ENCODE measurements around the gene HOXB4.
A peak's percentile ranks its signal among the peaks of the same experiment; 100 is the strongest.

The HOXB4 gene

DNA sequence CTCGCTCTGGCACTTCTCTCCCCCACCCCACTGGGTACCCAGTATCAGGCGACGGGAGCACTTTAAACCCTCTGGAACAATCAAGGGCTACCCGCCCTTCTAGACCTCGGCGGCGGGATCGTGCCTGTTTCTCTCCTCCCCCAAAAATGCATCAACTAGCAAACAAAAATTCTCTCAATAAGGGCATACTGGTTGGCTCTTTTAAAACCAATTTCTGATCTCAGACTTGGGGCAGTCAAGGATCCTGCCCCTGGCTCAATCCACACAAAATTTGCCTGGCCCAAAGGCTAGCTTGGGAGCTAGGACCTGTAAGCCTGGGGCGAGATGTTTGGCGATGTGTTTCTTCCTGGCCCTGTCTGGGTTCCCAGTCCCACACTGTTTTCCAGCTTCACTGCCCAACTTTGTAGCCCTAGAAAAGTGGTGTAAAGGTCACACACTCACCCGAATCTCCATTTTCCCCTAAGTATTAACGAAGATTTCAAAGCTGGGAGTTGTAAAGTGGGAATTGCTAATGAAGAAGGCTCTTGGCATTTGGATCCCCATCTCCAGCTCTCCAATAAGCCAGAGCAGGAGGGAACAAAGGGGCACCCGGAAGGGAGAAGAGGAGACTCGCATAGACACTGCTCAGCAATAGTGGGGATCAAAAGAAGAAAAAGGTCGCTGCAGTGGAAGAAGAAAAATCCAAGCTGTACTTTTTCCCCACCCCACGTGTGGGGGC lies 18.9 kb downstream of the HOXB4 start:
- no peak for DNase-seq (ENCODE audit: low spot score)

DNA sequence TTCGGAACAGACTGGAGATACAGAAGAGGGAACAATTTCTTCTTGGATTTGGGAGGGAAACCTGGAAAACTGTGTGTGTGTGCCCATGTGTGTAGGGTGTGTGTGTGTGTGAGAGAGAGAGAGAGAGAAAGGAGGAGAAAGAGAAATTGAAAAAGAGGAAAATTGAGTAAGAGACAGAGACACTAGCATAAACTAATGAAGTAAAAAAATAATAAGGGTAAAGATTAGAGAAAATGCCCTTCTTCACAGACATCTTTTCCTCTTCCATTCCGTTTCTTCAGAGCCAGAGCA lies 19.4 kb downstream of the HOXB4 start:
- no peak for DNase-seq (ENCODE audit: low spot score)

DNA sequence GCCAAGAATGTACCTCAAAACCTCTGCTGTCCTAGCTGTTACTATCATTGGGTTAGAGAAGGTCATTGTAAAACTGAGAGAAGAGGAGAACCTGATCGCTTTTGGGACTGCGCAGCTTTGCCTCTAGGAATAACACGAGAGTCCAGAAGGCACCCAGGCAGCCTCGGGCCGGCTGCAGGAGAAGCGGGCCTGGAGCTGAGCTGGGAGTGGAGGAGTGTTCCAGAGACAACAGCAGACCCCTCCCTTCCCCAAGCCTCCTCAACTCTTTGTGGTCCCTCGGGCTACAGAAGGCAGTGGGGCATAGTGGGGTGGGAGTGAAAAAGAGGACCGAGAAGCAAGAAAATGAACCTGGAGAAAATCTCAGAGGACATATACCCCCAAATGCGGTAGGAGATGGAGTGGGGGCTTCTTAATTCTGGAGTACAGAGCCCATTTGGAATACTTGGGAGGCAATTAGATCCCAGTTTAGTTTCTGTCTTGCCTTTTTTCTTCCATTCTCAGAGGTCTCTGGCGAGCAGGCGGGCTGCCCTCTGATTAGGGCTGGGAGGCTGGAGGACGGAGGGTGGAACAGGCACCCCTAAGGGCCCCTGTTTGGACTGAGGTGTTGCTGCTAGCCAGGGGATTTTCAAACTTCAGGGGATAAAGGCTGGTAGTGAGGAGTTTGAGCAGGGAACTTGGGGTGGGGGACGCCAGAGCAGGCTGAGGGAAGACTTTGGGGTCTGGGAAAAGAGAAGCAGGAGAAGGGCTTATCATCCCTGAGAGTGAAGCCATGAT lies 19.9 kb downstream of the HOXB4 start:
- no peak for DNase-seq (ENCODE audit: low spot score)

DNA sequence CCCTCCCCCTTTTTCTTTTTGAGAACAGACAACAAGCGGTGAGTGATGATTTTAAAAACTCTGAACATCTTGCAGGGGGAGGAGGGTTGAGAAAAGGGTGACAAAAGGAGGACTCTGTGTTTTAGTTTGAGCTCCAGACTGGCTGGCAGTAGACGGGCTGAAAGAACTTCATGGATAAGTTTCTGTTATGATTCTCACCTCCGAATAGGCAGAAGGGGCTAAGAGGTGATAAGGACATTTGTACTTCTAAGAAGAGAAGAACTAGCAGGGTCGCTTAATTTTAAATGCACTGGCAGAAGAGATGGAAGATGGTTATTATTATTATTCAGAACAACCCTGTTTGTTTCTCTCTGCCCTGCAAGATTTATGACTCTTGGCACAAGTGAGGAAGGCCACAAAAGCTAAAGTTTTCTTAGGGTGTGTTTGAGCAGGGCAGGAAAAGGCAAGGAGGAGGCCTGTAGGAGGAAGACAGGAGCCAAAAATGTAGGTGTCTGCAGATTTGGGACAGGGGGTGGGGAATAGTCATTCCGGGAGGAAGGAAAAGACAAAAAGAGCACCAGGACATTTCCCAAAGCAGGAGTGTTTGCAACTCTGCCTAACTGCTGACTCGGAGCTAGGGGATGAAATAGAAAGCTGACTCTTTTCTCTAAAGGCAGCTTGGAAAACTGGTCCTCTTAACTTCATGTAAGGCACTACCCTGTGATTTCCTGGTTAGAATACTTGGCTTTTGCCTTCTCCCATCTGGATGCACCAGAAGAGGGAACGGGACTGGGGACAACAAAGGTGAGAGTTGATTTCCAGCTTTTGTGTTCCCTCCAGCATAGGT lies 21.4 kb downstream of the HOXB4 start:
- no peak for DNase-seq (ENCODE audit: low spot score)

DNA sequence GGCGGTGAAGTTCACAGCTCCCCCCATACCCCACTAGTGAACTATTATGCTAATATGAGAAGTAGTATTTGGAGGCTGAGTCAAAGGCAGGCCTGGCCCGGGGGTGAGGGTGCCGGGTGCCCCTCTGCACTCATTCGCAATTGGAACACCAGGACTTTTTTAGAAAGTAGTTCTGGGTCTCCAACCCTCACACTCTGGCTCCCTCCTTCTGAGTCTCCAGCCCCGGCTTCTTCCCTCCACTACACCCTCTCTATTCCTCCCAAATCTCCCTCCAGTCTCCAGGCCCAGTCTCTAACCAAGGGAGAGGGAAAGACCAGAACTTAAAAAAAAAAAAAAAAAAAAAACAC lies 21.9 kb downstream of the HOXB4 start:
- no peak for DNase-seq (ENCODE audit: low spot score)

DNA sequence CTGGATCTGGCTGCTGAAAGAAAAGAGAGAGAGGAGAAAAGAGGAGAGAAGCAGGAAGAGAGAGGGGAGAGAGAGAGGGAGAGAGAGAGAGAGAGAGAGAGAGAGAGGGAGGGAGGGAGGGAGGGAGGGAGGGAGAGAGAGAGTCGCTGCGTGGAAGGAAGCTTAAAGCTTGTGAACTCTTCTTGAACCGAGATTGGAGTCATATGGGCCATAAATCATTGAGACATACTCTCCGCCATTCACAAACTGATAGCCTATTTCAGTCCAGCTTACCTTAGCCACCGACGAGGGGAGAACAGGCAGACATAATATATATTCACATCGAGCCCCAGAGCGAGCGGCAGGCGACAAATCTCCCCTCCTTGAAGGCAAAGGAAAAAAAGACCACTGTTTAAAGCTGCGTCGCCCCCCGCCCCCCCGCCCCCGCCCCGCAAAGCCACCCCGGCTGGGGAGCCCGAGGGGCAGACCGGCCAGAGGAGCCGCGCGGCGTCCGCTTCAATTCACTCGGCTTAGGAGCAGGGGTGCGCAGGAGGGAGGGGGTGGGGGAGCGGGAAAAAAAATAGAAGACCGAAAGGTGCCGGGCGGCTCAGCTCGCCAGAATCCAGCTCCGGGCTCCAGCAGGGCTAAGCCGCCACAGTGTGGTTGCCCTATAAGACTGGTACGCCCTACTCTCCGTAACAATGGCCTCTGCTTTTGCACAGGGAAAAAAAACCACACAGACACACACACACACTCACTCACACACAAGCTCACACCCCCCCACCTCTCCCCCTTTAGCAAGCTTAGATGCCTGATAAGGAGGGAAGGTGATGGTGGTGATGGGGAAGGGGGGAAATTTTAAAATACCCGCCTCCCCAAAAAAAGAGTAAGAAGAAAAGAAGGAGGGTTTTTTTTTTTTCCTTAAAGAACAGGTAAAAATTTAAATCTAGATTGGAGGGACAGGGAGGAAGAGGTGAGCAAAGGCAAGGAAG lies 22.6 kb downstream of the HOXB4 start:
- no peak for DNase-seq (ENCODE audit: low spot score)

DNA sequence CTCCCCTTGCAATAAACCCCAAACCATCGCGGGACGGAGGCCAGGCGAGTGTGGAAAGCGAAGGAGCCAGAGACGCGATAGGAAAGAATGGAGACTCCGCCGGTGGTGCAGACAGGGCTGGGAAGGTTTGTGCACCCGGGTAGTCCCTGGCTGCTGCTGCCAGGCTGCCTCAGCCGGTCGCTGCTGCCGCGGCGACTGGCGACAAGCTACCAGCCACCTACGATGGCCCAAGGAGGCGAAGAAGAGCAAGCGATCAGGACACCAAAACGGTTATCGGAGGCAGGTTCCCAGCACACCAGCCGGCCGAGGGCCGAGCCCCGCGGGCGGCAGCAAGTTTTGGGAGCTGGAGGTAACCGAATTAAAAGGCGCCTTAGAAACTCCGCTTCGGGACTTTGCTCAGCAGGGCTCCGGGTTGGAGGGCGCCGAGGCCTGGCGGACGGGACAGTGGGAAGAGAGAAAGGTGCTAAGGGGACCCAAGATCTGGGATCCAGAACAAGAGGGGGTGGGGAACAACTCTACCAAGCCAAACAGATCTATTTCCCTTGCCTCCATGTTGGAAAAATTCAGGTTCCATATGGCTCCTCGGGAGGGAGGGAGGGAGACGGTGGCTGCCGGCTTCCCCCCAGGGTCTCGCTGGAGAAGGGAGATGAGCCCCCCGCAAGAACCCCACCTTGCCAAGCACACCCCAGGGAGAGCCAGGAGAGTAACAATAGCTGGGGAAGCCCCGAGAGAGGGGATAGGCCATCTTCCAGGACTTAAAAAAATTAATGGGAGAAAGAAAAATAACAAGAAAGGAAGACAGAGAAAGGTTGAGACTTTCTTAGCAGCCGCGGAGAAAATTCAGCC lies 23.5 kb downstream of the HOXB4 start:
- DNase-seq (ENCODE audit: low spot score), result no peak

DNA sequence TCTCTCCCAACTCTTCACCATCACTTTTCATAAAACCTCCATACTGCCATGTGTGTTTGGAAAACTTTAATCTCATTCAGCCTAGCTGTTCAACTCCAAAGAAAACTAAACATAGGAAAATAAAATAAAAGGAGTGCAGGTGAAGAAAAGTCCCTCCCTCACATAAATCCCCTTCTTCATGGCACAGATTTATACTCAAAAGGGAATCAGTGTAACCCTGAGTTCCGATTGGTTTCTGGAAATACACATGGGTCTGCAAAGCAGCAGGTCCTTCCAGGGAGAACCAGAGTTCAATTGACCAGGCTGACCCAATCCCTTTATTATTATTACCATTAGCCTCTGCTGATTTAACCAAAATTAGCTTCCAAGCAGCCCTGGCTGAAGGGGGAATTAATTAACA lies 24.3 kb downstream of the HOXB4 start:
- no peak for DNase-seq (ENCODE audit: low spot score)

DNA sequence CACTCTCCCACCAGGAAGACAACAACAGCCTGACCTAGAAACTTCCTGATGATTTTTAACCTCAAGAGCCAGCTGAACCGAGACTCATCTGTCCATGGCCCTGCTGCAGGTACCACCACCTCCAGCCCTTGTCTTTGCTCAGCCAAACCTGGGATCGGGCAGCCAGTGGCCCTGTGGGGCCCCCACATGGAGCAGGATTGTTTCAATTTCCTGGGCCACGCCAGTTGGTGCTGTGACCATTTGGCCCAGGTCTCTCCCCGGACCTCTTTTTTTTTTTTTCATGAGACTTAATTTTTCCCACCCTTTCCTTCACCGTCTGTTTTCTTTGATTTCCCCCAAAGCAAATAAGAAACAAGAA lies 25.0 kb downstream of the HOXB4 start:
- no peak for DNase-seq (ENCODE audit: low spot score)

DNA sequence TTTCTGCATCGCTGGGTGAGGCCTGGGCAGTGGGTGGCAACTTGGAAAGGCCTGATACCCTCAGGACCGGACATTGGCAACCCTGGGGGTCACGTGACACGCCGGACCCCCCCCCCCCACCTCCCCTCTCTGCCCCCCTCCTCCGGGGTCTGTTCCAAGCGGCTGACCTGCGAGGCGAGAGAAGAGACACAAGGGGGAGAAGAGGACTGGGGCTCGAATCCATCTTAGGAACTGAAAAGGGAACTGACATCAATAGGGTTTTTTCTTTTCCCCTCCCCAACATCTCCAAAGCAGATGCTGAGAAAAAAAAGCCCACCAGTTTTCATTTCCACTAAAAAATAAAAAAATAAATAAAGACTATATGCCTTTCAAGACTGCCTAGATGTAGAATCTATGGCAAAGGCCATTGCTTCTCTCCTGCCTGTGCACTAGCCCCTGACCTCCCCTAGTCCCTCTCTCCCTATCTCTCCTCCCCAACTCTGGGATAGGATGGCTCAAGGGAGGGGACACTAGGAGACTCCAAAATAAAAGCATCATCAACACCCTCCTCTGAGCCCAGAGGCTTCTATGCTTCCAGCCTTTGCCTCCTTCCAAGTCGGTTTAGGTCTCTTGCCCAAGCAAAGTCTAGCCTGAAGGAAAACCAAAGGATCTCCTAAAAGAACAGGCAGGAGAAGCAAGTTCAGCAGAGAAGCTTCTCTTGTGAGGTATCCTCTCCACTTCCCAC lies 25.5 kb downstream of the HOXB4 start:
- no peak for DNase-seq (ENCODE audit: low spot score)

DNA sequence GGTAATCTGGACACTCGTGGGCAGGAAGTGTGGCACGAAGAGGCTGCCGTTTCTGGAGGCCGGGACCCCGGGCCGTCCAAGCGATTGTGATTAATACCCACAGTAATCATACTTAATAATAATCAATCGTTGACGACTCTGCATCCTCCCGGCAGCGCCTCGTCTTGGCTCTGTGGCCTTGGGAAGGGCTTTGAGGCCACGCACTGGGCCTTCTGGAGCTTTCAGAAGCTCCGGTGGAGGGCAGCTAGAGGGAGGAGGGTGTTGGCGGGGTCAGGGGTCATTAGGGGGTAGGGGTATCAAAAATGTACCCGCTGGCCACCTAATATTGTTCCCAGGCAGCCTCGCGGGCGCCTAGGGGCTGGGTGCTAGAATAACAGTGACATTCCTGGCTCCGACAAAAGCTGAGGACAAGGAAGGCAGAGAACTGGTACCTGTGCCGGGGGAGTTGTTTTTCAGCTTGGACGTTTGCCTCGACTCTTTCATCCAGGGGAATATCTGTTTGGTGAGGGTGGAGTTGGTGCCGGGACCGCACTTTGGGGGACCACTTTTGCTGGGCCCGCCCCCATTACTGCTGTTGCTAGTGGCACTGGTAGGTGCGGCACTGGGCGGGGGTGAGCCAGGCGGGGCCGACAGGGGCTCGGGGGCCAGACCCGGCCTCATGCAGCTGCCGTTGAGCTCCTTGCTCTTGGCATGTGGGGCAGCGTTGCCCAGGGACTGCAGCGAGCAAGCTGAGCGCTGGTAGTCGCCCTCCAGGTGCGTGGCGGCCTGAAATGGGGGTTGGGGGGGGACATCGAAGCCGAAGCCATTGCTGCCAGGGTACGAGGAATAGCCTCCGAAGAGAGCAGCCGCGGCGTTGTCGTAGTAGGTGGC lies 26.3 kb downstream of the HOXB4 start:
- no peak for DNase-seq (ENCODE audit: low spot score)

DNA sequence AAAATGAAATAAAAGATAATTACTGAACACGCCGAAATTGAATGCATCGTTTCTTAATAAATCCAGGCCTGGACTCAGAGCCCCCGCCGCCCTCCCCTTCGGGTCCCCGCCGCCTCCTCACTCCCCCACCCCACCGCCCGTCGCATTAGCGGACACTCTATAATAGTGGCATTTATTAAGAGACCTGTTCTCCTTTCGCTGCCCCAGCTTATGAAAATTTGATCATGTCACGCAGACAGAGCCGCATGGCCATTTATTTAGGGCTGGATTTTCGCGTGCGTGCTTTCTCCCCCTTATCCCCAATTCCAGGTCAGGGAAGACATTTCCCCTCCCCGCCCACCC lies 27.0 kb downstream of the HOXB4 start:
- DNase-seq (ENCODE audit: low spot score), result no peak

DNA sequence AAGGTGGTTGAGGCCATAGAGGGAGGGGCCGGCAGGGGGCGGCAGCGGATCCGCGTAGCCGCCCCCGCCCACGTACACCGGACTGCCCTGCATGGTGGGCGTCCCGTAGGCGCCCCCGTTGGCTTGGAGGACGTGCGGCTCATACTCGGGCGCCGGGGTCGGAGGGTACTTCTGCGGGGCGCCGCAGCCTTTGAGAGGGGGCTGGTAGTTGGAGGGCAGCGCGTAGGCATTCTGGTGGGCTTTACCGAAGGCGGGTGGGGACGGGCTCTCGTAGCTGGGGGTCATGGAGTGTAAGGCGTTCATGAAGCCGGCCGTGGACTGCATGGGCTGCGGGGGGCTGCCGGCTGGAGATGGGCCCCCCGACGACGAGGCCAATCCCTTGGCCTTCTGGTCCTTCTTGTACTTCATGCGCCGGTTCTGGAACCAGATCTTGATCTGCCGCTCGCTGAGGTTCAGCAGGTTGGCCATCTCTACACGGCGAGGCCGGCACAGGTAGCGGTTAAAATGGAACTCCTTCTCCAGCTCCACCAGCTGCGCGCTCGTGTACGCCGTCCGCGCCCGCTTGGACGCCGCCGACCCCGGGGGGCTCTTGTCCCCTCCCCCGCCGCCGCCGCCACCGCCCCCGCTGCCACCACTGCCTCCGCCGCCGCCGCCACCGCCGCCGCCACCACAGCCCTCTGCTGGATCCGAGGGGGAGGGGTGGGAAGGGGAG lies 27.5 kb downstream of the HOXB4 start:
- no peak for DNase-seq (ENCODE audit: low spot score)

DNA sequence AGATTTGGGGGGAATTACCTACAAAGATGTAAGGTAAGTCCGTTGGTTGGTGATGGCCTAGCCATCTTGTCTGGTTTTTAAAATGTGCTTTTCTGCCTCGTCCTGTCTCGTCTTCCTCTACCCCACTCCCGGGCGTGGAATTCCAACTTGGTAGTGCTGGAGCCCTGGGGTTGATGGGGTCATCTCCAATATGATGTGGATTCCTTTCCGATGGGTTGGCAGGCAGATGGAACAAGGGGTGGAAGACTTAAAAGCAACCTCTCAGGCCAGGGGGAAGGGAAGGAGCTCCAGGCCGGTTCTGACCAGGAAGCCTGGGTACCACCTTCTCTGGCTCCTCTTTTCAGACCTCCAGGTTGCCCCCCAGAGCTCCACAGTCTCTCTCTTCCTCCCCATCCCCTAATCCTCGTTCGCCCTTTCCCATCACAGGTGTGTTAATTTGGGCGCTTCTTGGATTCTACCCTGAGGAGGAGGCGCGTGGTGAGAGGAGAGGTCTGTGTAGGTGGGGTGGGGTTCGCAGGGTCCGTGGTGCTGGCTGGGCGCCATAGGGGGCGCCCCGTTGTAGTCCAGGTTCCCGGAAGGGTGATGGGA lies 28.1 kb downstream of the HOXB4 start:
- no peak for DNase-seq (ENCODE audit: low spot score)

DNA sequence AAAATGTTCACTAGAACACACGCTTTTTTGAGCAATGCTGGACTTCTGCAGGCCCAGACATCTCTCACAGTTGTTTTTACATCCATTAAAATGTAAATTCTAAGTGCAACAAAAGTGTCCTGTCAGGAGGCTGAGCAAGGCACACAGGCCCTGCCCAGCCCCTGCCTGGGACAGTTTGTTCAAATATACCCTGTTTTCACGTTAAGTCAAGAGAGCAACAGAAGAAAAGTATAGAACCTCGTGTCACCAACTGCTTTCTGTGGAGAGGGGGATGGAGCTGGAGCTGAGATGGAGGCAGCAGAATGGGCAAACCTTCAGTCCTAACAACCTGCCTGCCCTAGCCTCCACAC lies 28.9 kb downstream of the HOXB4 start:
- no peak for DNase-seq (ENCODE audit: low spot score)

DNA sequence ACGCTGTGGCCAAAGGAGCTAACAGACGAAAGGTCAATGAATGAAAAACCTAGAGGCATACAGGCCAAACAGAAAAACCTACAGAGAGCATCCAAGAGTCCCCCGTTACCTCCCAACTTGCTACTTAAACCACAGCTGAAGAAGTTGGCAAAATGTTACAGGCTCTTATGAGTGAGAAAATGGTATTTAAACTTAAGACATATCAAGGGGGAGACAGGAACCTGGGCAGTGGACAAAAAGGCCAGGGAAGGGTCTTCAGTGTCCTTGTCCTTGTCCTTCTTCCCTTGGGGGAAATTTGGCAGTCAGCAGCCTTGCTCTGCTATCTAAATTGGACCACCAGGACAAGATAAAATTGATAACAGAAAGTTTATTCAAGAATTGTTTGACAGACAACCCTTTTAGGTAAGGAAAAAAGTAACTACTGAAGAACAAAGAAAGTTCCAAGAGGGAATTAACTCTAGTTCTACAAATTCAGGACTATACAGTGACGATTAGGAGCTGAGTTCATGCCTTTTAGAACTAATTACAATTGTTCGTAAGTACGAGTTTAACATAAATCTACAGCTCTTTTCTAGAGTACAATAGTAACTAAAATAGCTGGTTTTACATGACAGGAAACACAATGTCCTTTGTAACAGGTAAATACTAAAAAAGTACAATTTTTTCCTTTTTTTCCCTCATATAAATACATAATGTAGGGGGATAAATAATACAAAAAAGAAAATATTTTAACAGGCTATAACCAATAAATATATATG lies 29.4 kb downstream of the HOXB4 start:
- no peak for DNase-seq (ENCODE audit: low spot score)

DNA sequence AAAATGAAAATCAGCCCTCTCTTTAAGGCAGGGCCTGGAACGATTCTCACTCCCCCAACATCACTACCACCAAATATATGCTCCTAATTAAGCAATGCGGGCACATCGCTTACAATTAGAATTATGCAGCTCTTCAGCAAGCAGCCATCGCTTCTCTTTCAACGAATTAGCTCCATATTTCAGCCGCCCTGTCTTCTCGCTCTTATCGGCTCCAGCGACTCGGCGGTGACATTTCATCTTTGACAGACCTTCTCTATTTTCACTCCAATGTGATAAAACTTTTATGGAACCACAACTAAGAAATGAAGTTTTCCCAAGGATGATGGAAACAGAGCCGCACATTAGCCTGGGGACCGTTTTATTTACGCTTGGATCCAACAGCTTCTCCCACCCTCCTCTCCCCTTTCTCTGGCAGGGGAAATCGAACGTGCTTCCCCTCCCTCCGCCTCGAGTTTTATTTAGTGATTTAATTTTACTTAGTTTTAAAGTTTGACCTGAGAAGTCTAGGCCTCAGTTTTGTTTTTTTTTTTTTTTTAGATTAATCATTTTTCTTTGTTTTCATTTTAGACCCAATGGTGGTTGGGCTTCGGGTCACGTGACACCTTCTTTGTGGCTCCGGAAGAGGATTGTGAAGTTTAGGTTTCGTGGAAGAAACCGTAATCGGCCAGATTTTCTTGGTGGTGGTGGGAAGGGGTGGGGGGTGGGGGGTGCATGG lies 30.2 kb downstream of the HOXB4 start:
- peak; percentile 65 for DNase-seq (ENCODE audit: low spot score)
